Fibroblast of mammary gland (primary cell): ENCODE data around the gene INHBE.
A peak's percentile ranks its signal among the peaks of the same experiment; 100 is the strongest.

Experiments used
- DNase-seq: peaks from one replicate; pipeline ENCODE4 v3.0.0-alpha.2; 2010; ENCODE audit warnings: low read depth
- H3K4me3 ChIP-seq: 2 replicates; pipeline ENCODE4 v1.5.1; 2011; ENCODE audit warnings: low read depth, mild to moderate bottlenecking, low read length, moderate library complexity; ENCODE audit not compliant: control insufficient read depth
- CTCF ChIP-seq: conservative IDR thresholded peaks from 2 replicates; pipeline ENCODE4 v1.5.1; 2011; ENCODE audit warnings: low read depth, low read length, inconsistent platforms; ENCODE audit not compliant: control insufficient read depth, insufficient read depth

The INHBE gene

GRCh38 chr12:57461276-57461916, 6.3 kb downstream of the INHBE start:
- H3K4me3 ChIP-seq, result peak overlapping the region; percentile 71
- TF ChIP-seq CTCF, result no peak
- DNase-seq, result peak; percentile 37

GRCh38 chr12:57461917-57462250, 6.8 kb downstream of the INHBE start:
- H3K4me3 ChIP-seq, result peak overlapping the region; percentile 71
- TF ChIP-seq CTCF, result no peak
- DNase-seq, result peak; percentile 20

- peak; percentile 86 for DNase-seq
- peak; percentile 91 for TF ChIP-seq CTCF
- peak overlapping the region; percentile 71 for H3K4me3 ChIP-seq
These were observed 7.3 kb downstream of the INHBE start for GRCh38 chr12:57462251-57462911.

- DNase-seq, result no peak
- H3K4me3 ChIP-seq, result no peak overlapping the region
- no peak for TF ChIP-seq CTCF
These were observed 7.8 kb downstream of the INHBE start for GRCh38 chr12:57462912-57463253.

GRCh38 chr12:57464569-57464968, 9.5 kb downstream of the INHBE start:
- no peak overlapping the region for H3K4me3 ChIP-seq
- no peak for DNase-seq
- TF ChIP-seq CTCF, result no peak

GRCh38 chr12:57465030-57465746, 10.1 kb downstream of the INHBE start:
- TF ChIP-seq CTCF, result no peak
- DNase-seq, result no peak
- no peak overlapping the region for H3K4me3 ChIP-seq
